Erythroblast (primary cell): ENCODE results near the gene CGNL1.

Experiments used
- GATA1 ChIP-seq: IDR thresholded peaks from 2 replicates; pipeline ENCODE4 v1.6.1; 2011; ENCODE audit warnings: low read depth, mild to moderate bottlenecking, control low read depth, low read length, moderate library complexity
- POLR2A ChIP-seq: IDR thresholded peaks from 2 replicates; pipeline ENCODE4 v1.6.1; 2011; ENCODE audit warnings: mild to moderate bottlenecking, low read length

DNA sequence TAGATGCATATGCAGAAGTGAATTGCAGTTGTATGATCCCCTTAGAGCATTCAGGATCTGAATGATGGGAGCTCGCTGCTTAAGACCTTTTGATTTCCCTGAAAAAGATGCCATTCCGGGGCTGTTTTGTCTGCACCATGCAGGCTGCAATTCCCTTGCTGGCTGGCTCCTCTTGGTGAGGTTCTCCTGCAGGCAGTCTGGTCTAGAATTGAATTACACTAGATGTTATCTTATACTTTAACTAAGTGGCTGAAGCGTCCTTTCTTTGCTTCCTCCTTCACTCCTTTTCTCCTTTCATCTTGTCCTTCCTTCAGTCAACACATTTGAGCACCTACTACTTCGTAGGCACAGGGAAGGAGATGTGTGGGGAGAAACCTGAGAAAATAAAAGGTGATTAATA, 196.8 kb downstream of the CGNL1 start:
- TF ChIP-seq POLR2A: no peak
- no peak for TF ChIP-seq GATA1
